NCI-H2107 (cell line): ENCODE results near the gene VILL.
"Not testable (repeated sequence)": the region's sequence is repeated elsewhere in the genome, so short reads cannot be mapped to it uniquely, and the experiment has no call there.

Experiments used
- DNase-seq: peaks from one replicate; lab custom pipeline; 2025; lab: John Stamatoyannopoulos, UW

The VILL gene

DNA sequence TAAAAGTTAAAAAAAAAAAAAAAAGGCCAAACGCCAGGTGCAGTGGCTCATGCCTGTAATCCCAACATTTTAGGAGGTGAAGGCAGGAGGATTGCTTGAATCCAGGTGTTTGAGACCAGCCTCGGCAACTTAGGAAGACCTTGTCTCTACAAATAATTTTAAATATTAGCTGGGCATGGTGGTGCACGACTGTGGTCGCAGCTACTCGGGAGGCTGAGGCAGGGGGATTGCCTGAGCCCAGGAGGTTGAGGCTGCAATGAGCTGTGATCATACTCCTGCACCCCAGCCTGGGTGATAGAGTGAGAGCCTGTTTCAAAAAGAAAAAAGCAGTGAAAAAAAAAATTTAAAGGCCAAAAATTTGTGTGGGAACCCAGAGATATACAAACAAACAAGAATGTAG, 45.7 kb downstream of the VILL start:
- DNase-seq: no peak

GRCh38 chr3:38036906-38037305, 46.3 kb downstream of the VILL start:
- no peak for DNase-seq

- no peak for DNase-seq
Observed at GRCh38 chr3:38038447-38038911, 47.9 kb downstream of the VILL start.

GRCh38 chr3:38039101-38039898, 48.7 kb downstream of the VILL start, which contains the start of gene DLEC1:
DLEC1 (plus strand) TSS chr3:38039208; CDS start chr3:38039226, 18 bp downstream.
- no peak for DNase-seq

DNA sequence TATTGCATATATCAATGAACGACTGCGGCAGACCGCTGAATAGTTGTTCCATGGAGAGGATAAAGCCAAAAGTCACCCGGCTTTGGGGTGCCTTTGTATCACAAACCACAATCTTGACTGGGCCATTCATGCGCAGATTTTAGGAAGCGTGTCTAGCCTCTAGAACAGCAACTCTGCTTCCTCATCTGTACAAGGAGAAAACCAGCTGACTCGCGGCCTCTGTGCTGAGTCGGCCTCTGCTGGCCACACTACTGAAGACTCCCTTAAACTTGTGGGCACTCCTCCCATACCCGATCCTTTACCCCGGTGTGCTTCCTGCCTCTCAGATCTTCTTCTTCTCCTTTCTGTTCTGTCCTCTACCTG, 49.3 kb downstream of the VILL start:
- DNase-seq: no peak

DNA sequence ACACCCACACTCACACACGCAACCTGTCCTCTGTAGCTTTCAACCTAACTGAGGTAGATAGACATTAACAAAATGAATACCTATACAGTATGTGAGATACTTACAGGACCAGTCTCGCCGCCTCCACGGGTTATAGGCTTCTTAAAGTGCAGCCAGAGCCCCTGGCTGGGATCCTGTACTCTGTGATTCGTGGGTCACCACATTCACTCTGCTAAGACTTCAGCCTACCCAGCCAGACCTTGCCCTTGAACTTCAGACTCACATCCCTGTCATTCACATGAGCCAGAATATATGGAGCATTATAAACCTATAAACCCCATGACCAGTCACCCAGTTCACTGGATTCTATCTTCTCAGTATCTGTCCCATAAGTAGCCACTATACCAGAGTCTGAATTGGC, 49.8 kb downstream of the VILL start:
- DNase-seq: no peak

DNA sequence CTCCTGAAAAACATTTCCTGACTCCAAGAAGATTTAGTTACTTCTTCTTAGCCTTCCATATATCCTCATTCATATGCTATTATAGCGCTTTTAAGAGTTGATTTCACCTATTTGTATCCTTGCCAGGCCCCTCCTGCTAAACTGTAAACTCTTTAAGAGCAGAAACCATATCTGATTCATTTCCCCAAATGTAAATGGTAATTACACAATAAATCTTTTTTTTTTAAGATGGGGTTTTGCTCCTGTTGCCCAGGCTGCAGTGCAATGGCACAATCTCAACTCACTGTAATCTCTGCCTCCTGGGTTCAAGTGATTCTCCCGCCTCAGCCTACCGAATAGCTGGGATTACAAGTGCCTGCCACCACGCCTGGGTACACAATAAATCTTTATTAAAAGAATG, 52.9 kb downstream of the VILL start:
- DNase-seq: no peak

DNA sequence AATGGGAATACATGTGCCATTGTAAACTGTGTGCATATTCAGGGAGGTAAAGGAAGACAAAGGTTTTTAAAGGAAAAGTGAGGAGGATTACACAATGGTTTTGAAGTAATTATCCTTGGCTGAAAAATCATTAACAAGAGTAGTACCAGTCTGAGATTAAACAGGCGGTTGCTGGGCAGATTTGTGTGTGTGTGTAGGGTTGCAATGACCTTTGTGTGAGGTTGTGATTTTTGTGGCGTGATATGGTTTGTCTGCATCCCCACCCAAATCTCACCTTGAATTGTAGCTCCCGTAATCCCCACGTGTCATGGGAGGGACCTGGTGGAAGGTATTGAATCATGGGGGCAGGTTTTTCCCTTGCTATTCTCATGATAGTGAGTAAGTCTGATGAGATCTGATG, 55.4 kb downstream of the VILL start:
- DNase-seq: no peak

GRCh38 chr3:38046821-38047220, 56.2 kb downstream of the VILL start:
- DNase-seq: no peak

- DNase-seq: no peak
Observed at GRCh38 chr3:38047896-38048295, 57.3 kb downstream of the VILL start.

DNA sequence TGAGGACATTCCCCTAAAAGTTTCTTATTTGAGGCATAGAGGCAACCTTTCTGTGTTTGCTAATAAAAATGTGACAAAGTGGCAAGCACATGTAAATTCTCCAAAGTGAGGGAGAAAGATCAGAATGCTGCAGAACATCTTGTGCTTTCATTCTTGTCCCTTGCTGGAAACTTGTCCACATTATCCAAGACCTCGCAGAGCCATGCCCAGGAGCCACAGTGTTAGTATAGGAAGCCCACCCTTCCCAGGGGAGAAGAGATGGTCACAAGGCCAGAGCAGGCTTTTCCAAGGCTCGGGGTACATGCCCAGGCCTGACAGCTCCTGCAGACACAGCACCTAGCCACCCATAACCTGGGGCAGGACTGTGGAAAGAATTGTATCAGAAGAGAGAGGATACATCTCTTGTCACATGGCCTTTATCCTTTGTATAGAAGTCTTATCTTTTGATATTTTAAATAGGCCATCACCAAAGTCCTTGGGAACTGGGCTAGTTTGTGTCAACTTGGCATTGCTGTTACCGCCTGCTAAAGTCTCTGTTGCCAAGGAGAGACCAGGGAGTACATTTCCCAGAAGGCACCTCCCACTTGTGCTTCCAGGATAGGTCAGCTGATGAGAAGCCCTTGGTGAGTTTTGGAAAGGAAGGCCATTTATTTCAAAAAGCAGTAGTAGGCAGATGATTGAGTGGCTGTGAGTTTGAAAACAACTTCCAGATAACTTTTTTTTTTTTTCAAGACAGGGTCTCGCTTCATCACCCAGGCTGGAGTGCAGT, 59.0 kb downstream of the VILL start:
- DNase-seq: no peak

GRCh38 chr3:38051131-38051530, 60.5 kb downstream of the VILL start:
- no peak for DNase-seq

GRCh38 chr3:38053286-38053685, 62.7 kb downstream of the VILL start:
- DNase-seq: not testable (repeated sequence)

GRCh38 chr3:38053813-38054498, 63.4 kb downstream of the VILL start:
- DNase-seq: not testable (repeated sequence)

DNA sequence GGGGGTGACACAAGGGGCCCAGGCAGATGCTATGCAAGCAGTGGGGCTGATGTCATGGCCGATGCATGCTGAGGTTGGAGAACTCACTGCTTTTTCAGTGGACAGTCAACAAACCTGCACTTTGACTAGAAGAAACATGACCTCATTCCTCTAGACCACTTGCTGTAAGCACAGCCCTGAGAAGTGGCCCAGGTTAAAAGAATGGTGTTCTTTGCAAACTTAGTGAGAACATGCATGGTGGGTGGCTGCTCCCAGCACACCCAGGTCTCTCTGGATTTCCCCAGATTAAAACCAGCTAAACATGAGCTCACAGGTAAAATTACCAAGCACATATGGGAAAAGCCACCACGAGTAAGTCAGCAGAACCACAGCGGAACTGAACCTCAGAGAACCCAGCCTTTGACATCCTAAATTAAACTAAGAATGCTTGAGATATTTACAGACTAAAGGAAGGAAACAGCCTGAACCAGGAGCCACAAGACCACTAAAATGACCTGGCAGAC, 64.0 kb downstream of the VILL start:
- no peak for DNase-seq
